CD4-positive, CD25-positive, alpha-beta regulatory T cell (primary cell): ENCODE results near the gene ZBTB24. TPM values are rescaled to one million over a fixed set of nuclear protein-coding genes. Genes with fewer than 3 reads are reported as not detected.

ENCODE experiments used
- ATAC-seq, 2 donors: fragments of 150-1000 bp; cut with Tn5 transposase; one replicate each; pipeline ENCODE4 v1.10.0; 2021; ENCODE audit warnings: low read depth in 2 of 2, moderate number of reproducible peaks in 2 of 2, moderate library complexity in 1 of 2
- DNase-seq, 3 donors: peaks; one replicate each; pipeline versions ENCODE4 v3.0.0 to v3.0.0-alpha.2; 2012 to 2022; ENCODE audit warnings: mixed read lengths in 1 of 3
- H3K27ac ChIP-seq: one replicate; pipeline ENCODE4 v1.7.0; 2013; ENCODE audit warnings: mild to moderate bottlenecking, low read length; ENCODE audit not compliant: insufficient read depth, poor library complexity, severe bottlenecking
- H3K27me3 ChIP-seq: one replicate; pipeline ENCODE4 v1.7.0; 2013; ENCODE audit warnings: low read length; ENCODE audit not compliant: control insufficient read depth, insufficient read depth
- H3K36me3 ChIP-seq: one replicate; pipeline ENCODE4 v1.7.0; 2013; ENCODE audit warnings: mild to moderate bottlenecking, low read length, moderate library complexity; ENCODE audit not compliant: control insufficient read depth, insufficient read depth
- H3K4me1 ChIP-seq: 2 replicates; pipeline ENCODE4 v1.7.0; 2013; ENCODE audit warnings: mild to moderate bottlenecking, low read length; ENCODE audit not compliant: insufficient read depth, control insufficient read depth, poor library complexity, severe bottlenecking
- H3K4me3 ChIP-seq: one replicate; pipeline ENCODE4 v1.7.0; 2013; ENCODE audit warnings: low read depth, mild to moderate bottlenecking, low read length, moderate library complexity
- H3K9me3 ChIP-seq, 2 experiments: 1 replicate in 1 of 2; 2 replicates in 1 of 2; pipeline ENCODE4 v1.7.0; 2013; ENCODE audit warnings: low read length in 2 of 2, mild to moderate bottlenecking in 1 of 2, moderate library complexity in 1 of 2; ENCODE audit not compliant: control insufficient read depth in 2 of 2
- H3K27ac Mint-ChIP-seq, 3 donors: one replicate each; pipeline ENCODE4 v1.8.0; 2020 to 2022; ENCODE audit warnings: mild to moderate bottlenecking in 3 of 3, mixed read lengths in 3 of 3, moderate library complexity in 2 of 3
- H3K27me3 Mint-ChIP-seq: one replicate; pipeline ENCODE4 v1.8.0; 2022; ENCODE audit warnings: mild to moderate bottlenecking, mixed read lengths
- H3K36me3 Mint-ChIP-seq: one replicate; pipeline ENCODE4 v1.8.0; 2020; ENCODE audit warnings: mixed read lengths
- H3K4me1 Mint-ChIP-seq, 4 donors: one replicate each; pipeline ENCODE4 v1.8.0; 2020 to 2022; ENCODE audit warnings: mixed read lengths in 4 of 4, mild to moderate bottlenecking in 1 of 4
- H3K4me3 Mint-ChIP-seq, 4 donors: one replicate each; pipeline ENCODE4 v1.8.0; 2020 to 2022; ENCODE audit warnings: mild to moderate bottlenecking in 4 of 4, mixed read lengths in 4 of 4, moderate library complexity in 3 of 4
- H3K9me3 Mint-ChIP-seq, 7 donors: one replicate each; pipeline ENCODE4 v1.8.0; 2020 to 2022; ENCODE audit warnings: mixed read lengths in 7 of 7, mild to moderate bottlenecking in 3 of 7, moderate library complexity in 2 of 7
- polyA plus RNA-seq, 4 donors: library from polyadenylated mRNA; unstranded; fragments of 300-500 nt; fragmentation: Illumina TruSeq; gene quantifications; one replicate each; pipeline ENCODE4 v1.2.3, GENCODE V29; 2021
- total RNA-seq: library from RNA; stranded (reverse); gene quantifications from one replicate; pipeline ENCODE4 v1.2.3, GENCODE V29; 2022

ZBTB24 gene
- total and polyA plus RNA-seq, 5 donors from 2014 or later, result 9.2 to 20.2 (median 10.6) TPM

DNA sequence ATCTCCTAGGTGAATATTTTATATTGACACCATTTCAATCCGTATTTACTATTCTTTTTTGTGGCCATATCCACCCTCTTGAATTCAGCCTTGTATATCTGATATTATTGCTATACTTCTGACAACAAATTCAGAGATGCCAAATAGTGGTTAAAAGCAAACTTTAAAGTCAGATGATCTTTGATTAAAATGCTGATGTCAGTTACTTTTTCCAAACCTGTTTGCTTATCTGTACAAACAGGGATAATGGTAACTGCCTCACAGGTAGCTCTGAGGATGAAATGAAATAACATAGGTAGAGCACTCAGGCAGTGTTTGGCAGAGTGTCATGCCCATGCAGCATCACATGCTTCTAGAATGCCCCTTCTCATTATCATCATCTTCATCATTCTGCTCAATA is 61.8 kb downstream of the ZBTB24 start:
- Mint-ChIP-seq H3K4me1 (peaks cover 0 to 4% (median 2%) of the 10 kb centered on the region in 4 donors), H3K27ac (peak overlapping the region in 1 of 3 donors; percentile 23), H3K4me3 (no peak overlapping the region), H3K9me3 (peaks cover 0 to 1% (median 0%) of the 10 kb centered on the region in 7 donors), H3K36me3 (no peaks in the 10 kb centered on the region), H3K27me3 (peaks cover 10% of the 10 kb centered on the region)
- peaks cover 5% of the 10 kb centered on the region for H3K27me3 ChIP-seq
- DNase-seq (no peak), ATAC-seq (no peak)
- no peak overlapping the region for H3K4me3 ChIP-seq
- H3K27ac ChIP-seq, result no peak overlapping the region
- H3K9me3 ChIP-seq, result no peaks in the 10 kb centered on the region
- no peaks in the 10 kb centered on the region for H3K36me3 ChIP-seq
- no peaks in the 10 kb centered on the region for H3K4me1 ChIP-seq

DNA sequence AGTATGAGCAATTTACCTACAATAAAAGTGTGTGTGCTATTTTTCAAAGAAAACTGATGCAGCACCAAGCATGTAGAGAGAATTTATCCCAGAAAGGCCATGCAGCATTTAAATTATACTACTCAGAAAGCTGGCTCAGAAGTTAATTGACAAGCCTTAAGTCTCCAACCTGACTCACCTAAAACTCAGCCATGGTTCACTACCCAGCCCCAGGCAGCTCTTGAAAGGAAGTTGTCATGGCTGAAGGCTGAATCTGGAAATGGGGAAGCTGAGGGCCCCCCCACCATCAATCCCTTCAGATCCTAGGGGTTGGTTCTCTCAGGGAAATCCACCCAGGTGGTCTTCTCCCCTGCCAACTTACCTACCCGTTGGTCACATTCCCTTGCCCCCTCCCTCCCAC is 62.3 kb downstream of the ZBTB24 start:
- Histone ChIP-seq H3K27me3 (peaks cover 5% of the 10 kb centered on the region), H3K4me3 (no peak overlapping the region), H3K4me1 (no peaks in the 10 kb centered on the region), H3K27ac (no peak overlapping the region), H3K9me3 (no peaks in the 10 kb centered on the region), H3K36me3 (no peaks in the 10 kb centered on the region)
- H3K27ac Mint-ChIP-seq, result no peak overlapping the region
- H3K4me3 Mint-ChIP-seq, result no peak overlapping the region
- H3K36me3 Mint-ChIP-seq, result no peaks in the 10 kb centered on the region
- DNase-seq (no peak), ATAC-seq (no peak)
- peaks cover 6% of the 10 kb centered on the region for H3K27me3 Mint-ChIP-seq
- peaks cover 0 to 4% (median 2%) of the 10 kb centered on the region in 4 donors for H3K4me1 Mint-ChIP-seq
- H3K9me3 Mint-ChIP-seq, result peaks cover 0 to 1% (median 0%) of the 10 kb centered on the region in 7 donors

DNA sequence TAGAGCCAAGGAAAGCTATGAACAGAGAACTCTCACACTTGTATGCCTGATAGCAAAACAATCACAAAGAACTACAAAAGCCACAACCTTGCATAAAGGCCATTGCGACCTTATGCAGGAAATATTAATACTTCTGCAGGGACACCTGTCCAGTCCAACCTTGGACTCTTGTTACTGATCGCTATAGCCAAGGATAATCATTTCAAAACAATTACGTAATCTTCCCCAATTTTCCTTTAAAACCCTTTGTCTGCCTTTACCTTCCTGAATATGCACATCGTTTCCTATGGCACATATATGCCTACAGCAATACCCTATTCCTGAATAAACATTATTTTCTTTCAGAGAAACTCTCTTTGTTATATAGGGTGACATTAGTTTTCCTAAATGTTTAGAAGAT is 65.4 kb downstream of the ZBTB24 start:
- peaks cover 0 to 4% (median 0%) of the 10 kb centered on the region in 4 donors for H3K4me1 Mint-ChIP-seq
- Histone ChIP-seq H3K27ac (no peak overlapping the region), H3K27me3 (peaks cover 5% of the 10 kb centered on the region), H3K4me3 (no peak overlapping the region), H3K4me1 (no peaks in the 10 kb centered on the region), H3K9me3 (no peaks in the 10 kb centered on the region), H3K36me3 (no peaks in the 10 kb centered on the region)
- ATAC-seq, result no peak
- no peak overlapping the region for H3K4me3 Mint-ChIP-seq
- DNase-seq, result no peak
- H3K27me3 Mint-ChIP-seq, result peaks cover 18% of the 10 kb centered on the region
- H3K9me3 Mint-ChIP-seq, result peaks cover 0 to 1% (median 0%) of the 10 kb centered on the region in 7 donors
- no peaks in the 10 kb centered on the region for H3K36me3 Mint-ChIP-seq
- no peak overlapping the region for H3K27ac Mint-ChIP-seq

Other genes with a start within 250 kb of the ZBTB24 start
- gene CD164, start 100.8 kb downstream of the ZBTB24 start, total RNA-seq, result 187 TPM
- gene CD164, start 100.8 kb downstream of the ZBTB24 start, polyA plus RNA-seq, result 100 to 1,000 TPM; 330 to 364 (median 346) TPM
- 0.91 TPM for gene PPIL6, start 42.6 kb downstream of the ZBTB24 start, total RNA-seq
- gene PPIL6, start 42.6 kb downstream of the ZBTB24 start, polyA plus RNA-seq, result under 1 TPM; 0.24 to 0.72 (median 0.39) TPM
- 30.2 TPM for gene SMPD2, start 42.5 kb downstream of the ZBTB24 start, total RNA-seq
- gene SMPD2, start 42.5 kb downstream of the ZBTB24 start, polyA plus RNA-seq, result 10 to 100 TPM in 3 of 4 donors, 1 to 10 TPM in 1; 9.5 to 14.8 (median 12.4) TPM
- 166 TPM for gene MICAL1, start 27.4 kb downstream of the ZBTB24 start, total RNA-seq
- gene MICAL1, start 27.4 kb downstream of the ZBTB24 start, polyA plus RNA-seq, result 10 to 100 TPM; 14.6 to 20.9 (median 17.2) TPM
- gene AK9, start 208.0 kb upstream of the ZBTB24 start, total RNA-seq, result 8.1 TPM
- gene AK9, start 208.0 kb upstream of the ZBTB24 start, polyA plus RNA-seq, result 1 to 10 TPM; 4.3 to 8.2 (median 5.7) TPM
- gene FIG4, start 208.1 kb upstream of the ZBTB24 start, total RNA-seq, result 9.0 TPM
- 10 to 100 TPM; 13.8 to 20.0 (median 17.4) TPM for gene FIG4, start 208.1 kb upstream of the ZBTB24 start, polyA plus RNA-seq